Neural progenitor cell (in vitro differentiated cells): ENCODE data around the gene HMX3.

Source experiments
- EZH2 ChIP-seq: fragments of 200-600 bp; sonication (generic); IDR thresholded peaks from 2 replicates; pipeline ENCODE4 v1.6.1; 2017; ENCODE audit warnings: antibody characterized with exemption, mild to moderate bottlenecking, moderate library complexity
- EZH2phosphoT487 ChIP-seq: fragments of 200-600 bp; sonication (generic); IDR thresholded peaks from 2 replicates; pipeline ENCODE4 v1.6.1; 2017; ENCODE audit warnings: antibody characterized with exemption
- TF ChIP-seq, protein P1 (sequence below): fragments of 200-600 bp; sonication (generic); IDR thresholded peaks from 2 replicates; pipeline ENCODE4 v1.5.1; 2017; ENCODE audit warnings: antibody characterized with exemption, mild to moderate bottlenecking

DNA sequence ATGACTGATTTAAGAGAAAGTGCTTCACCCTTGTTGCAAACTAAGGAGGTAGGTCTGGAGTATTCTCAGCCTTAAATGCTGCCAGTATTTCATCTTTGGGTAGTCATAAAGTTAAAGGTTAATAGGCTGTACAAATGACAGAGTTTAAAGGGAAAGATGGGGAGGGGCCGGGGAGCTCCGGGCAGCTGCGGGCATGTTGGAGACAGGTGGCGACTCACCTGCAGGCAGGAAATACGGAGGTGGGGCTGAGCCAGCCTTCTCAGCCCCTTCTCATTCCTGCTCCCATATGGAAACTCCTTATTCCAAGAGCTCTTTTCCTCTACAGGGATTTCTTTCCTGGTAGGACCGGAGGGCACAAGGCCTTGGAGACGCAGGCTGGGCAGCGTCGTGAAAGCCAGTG lies 31.8 kb upstream of the HMX3 start:
- TF ChIP-seq, protein P1, sequence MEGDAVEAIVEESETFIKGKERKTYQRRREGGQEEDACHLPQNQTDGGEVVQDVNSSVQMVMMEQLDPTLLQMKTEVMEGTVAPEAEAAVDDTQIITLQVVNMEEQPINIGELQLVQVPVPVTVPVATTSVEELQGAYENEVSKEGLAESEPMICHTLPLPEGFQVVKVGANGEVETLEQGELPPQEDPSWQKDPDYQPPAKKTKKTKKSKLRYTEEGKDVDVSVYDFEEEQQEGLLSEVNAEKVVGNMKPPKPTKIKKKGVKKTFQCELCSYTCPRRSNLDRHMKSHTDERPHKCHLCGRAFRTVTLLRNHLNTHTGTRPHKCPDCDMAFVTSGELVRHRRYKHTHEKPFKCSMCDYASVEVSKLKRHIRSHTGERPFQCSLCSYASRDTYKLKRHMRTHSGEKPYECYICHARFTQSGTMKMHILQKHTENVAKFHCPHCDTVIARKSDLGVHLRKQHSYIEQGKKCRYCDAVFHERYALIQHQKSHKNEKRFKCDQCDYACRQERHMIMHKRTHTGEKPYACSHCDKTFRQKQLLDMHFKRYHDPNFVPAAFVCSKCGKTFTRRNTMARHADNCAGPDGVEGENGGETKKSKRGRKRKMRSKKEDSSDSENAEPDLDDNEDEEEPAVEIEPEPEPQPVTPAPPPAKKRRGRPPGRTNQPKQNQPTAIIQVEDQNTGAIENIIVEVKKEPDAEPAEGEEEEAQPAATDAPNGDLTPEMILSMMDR, result no peak
- TF ChIP-seq EZH2 (no peak), EZH2phosphoT487 (no peak)
